ENCODE results near the gene SEC14L2.
"Not testable (repeated sequence)": the region's sequence is repeated elsewhere in the genome, so short reads cannot be mapped to it uniquely, and the experiment has no call there.

Gene SEC14L2

DNA sequence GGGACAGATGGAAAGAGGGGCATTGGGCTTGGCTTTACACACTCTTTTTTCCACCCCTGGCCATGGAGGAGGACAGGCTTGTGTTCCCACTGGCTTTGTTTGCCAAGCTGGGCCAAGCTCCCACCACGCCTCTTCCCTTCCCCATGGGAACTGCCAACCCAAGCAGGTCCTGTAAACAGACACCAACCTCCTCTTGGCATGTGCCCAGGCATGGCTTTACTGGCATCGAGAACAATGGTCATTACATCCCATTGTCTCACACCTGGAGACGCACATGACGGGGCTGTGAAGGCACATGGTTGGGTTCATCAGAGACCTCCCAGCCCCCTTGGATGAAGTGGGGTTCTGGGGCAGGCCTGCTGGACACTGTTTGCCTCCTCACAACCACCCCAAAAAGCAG is 63.3 kb downstream of the SEC14L2 start:
- no peak for DNase-seq

DNA sequence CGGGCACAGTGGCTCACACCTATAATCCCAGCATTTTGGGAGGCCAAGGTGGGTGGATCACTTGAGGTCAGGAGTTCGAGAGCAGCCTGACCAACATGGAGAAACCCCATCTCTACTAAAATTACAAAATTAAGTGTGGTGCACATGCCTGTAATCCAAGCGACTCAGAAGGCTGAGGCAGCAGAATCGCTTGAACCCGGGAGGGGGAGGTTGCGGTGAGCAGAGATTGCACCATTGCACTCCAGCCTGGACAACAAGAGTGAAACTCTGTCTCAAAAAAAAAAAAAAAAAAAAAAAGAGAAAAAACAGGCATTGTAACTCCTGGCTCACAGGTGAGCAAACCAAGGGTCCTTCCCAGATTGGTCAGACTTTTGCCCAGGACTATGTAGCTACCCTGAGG is 63.7 kb downstream of the SEC14L2 start:
- DNase-seq: not testable (repeated sequence)

DNA sequence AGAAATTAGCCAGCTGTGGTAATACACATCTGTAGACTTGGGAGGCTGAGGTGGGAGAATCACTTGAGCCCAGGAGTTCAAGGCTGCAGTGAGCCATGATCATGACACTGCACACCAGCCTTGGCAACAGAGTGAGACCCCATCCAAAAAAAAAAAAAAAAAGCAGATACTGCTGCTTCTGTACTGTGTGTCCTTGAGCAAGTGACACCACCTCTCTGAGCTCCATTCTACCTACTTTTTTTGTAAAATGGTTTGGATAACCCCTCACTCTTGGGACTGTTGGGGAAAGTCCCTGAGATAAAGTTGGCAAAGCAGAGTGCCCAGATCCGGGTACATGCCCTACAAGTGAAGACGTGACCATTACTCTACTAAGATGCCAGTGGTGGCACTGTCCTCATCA is 72.3 kb downstream of the SEC14L2 start:
- DNase-seq: no peak

DNA sequence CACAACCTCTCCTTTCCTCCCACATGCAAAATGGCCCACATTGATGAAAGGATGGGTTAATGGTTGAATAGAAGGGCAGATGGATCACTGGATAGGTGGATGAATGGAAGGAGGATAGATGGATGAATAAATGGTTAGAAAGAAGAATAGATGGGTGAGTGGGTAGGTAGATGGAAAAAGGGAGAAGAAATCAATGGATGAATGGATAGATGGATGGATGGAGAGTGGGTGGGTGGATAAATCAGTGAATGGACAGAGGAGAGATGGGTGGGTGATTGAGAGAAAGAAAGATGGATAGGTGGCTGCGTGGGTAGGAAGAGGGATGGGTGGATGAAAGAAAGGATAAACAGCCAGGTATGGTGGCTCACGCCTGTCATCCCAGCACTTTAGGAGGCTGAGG is 73.8 kb downstream of the SEC14L2 start:
- DNase-seq: no peak

DNA sequence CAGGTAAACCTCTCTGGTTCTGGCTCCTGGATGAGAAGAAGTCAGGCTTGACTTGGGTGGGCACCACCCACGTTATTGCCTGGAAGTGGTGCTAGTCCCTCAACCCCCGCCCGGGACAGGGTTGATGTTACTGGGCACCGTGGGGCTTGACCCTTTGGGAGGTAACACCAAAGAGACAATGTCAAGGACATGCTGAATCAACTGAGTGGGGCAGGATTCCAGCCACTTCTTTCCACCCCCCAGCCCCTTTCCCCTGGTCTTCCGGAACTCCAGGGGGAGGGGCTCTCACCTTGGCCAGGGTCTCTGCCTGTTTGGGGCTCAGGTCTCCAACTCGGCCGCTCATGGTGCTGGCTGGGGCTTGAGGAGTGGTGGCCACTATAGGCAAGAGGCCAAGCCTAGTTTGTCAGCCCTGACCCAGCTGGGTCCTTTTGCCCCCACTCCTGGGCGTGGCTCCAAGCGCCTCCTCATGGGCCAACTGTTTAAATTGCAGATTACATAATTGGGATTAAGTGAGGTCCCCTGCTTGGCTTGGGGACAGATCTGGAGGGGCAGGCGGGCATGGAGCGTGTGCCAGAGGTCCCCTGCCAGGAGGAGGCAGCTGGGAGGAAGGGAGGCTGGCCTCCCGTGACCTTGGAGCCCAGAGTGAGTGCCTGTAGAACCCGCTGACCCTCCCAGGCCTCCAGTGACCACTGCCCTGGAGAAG is 74.9 kb downstream of the SEC14L2 start, which contains the start of gene SEC14L3:
Gene SEC14L3 (minus strand): TSS at position 402 of the 703 bp plus-strand sequence. CDS start 59 bp downstream, at position 343.
- no peak for DNase-seq

DNA sequence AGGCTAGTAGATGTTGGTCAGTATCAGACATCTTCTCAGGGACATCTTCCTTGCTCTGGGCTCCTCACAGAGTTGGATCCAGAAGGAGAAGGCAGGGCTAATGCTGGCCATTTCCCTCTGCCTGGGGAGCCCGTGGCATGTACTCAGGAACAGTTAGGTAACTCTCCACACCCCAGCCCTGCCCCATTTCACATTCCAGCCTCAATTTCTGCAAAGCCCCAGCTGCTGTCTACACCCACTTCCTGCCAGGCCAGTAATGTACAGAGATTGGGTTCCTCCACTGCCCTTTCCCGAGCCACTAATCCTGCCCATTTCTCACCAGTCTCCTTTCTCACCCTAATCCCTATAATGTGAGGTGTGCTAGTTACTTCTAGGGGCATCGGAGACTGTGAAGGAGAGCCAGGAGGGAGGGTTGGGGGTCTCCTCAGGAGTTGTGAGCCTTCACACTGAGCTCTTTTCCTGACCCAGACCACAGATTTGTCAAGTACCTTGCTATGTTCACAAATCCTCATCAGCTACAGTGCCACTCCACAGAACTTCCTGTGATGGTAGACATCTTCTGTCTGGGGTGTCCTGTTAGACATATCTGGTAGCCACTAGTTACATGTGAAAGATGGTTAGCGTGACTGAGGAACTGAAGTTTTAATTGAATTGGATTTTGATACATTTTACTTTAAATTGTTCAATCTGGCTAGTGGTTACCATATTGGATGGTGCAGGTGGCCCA is 76.3 kb downstream of the SEC14L2 start:
- no peak for DNase-seq

DNA sequence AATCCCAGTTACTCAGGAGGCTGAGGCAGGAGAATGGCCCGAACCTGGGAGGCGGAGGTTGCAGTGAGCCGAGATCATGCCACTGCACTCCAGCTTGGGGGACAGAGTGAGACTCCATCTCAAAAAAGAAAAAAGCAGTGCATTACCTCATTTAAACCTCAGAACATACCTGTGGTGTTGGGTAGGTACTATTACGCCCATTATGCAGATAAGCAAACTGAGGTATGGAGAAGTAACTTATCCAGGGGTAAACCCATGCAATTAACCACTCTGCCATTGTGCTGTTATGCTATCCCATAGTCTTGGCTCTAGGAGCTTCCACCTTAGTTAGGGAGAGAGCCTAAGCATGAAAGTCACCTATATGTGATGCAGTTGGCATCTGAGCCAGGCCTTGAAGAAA is 77.3 kb downstream of the SEC14L2 start:
- DNase-seq: no peak
